Caki2 (cell line): ENCODE results near the gene SP2. TPM values are rescaled to one million over a fixed set of nuclear protein-coding genes. Genes with fewer than 3 reads are reported as not detected.

Experiments used
- DNase-seq: peaks from one replicate; pipeline ENCODE4 v3.0.0-alpha.2; 2015; ENCODE audit warnings: low read depth
- in situ Hi-C: cut with HindIII; loops from 2 replicates; pipeline ENCODE4 v1.10.0; 2016; ENCODE audit warnings: low sequenced_read_pairs, low pct_unique_long_range_greater_than_20kb, mixed read lengths
- total RNA-seq: library from RNA; depleted of rRNA; stranded (reverse); fragments of >200 nt; shearing (Covaris generic); gene quantifications from 2 replicates; pipeline ENCODE4 v1.2.3, GENCODE V29; 2014; ENCODE audit warnings: low replicate concordance

SP2 gene
- total RNA-seq, 1 experiment from 2014 or later: 0.03 TPM

DNA sequence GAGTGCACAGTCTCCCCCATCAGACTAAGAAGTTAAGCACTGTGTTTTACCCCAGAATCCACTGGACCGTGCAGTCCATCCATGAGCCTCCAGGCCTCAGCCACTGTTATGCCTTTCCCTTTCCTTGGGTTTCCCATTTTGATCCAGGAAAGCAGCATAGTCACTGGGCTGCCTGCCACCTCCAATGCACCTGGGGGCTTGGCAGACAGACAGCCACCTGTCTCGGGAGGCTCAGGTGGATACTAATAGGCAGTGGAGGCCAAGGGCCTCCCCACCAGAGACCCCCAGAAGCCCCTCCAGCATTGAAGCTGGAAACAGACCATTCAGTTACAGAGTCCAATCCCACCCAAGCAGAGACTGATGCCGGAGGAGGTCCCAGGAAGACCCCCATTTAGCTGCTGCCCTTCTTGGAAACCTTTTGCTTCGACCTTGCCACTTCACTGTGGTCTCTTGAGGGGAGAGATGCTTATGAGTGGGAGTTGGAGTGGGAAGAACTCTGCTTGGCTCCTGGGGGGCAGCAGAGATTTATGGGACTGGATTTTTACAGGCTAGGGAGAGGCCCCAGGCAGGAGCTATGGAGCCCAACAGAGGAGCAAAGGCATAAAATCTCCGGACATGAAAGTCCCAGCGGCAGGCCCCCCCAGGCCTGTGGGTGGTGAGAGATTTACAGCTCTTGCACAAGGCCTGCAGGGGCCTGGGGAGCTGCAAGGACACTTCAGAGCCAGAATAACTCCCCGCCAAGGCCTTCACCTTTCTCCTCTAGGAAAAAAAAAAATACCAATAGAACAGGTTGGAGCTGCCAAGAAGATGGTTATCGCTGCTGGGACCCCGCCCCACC lies 12.2 kb upstream of the SP2 start:
- DNase-seq: no peak
- in situ Hi-C loops: no loop called here

DNA sequence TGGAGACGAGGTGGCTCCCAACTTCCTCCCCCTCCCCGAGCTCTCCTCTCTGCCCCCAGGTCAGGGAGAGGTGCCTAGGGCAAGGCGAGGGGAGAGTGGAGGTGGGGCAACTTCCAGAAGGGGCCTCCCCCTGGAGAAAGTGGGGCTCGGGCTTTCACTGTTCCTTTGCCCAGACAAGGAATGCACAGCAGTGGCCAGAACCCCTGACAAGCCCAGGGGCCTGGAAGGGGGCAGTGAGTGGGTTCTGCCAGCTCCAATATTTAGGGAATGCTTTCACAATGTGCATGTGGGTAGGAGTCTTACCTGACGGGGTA lies 11.7 kb upstream of the SP2 start:
- no peak for DNase-seq
- in situ Hi-C loops: no loop called here

- no peak for DNase-seq
- in situ Hi-C loops: no loop called here
Observed at GRCh38 chr17:47884905-47885730, 10.9 kb upstream of the SP2 start.

- no peak for DNase-seq
- in situ Hi-C loops: no loop called here
Observed at GRCh38 chr17:47888293-47888692, 7.7 kb upstream of the SP2 start.

DNA sequence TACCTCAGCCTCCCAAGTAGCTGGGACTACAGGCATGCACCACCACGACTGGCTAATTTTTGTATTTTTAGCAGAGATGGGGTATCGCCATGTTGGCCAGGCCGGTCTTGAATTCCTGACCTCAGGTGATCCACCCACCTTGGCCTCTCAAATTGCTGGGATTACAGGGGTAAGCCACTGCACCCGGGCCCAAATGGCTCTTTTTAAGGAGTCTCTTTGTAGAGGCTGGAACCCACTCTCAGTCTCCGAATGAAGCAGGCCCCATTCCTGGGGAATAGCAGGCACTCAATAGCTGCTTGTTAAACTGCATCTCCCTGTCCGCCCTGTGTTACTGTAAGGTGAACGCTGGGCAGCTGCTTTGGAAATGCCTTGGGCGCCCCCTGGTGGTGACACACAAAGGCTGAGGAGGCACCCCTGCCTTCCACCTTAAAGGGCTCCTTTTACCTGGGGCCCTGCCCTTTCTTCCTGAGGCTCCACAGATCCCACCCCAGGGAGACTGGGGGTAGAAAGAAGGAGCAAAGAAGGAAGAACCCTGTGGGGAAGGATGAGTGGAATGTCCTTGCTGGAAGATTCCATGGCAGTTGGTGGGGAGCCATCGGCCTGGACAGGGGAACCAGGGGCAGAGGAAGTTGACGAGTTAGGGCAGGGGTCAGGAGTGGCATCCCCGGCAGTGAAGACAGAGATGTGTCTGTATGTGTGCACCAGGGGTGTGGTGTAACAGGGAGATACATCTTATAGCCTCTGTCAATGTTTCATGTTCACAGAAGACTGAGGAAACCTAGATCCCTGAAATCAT lies 6.1 kb upstream of the SP2 start:
- in situ Hi-C loops: no loop called here
- DNase-seq: peak; percentile 67

- DNase-seq: no peak
- in situ Hi-C loops: no loop called here
Observed at GRCh38 chr17:47891545-47892088, 4.4 kb upstream of the SP2 start.

DNA sequence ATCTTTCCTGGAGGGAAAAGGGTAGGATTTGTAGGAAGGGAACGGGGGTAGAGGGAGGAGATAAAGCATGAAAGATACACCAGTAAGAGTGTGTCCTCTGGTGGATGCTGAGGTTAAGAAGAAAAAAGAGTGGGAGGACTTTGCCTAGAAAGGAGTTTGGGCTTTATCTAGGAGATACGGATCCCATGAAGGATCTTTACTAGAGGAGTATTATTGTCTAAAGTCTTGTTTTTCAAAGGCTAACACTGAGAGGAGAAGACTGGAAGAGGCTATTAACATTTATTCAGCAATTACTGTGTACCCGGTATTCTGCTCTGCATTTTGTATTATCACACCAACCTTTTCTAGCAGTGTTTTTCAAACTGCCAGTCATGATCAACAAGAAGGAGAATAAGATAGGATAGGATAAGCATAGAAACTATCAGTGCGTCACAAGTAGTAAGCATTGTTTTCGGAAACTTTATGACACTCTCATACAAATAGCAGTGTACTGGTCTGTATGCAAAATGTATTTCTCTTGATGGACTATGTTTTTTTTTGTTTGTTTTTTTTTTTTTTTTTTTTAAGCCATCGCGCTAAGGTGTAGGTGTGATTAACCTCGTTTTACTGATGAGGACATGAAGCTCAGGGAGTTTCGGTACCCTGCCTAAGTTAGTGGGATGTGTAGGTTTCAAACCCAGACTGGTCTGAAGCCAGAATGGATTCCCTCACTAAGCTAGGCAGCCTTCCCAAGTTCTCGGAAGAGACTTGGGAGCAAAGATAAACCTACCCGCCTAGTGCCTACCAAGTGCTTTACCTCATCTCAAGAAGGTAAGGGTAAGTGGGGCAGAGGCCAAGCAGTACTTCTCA lies 1.3 kb upstream of the SP2 start:
- no peak for DNase-seq
- in situ Hi-C loops: no loop called here

DNA sequence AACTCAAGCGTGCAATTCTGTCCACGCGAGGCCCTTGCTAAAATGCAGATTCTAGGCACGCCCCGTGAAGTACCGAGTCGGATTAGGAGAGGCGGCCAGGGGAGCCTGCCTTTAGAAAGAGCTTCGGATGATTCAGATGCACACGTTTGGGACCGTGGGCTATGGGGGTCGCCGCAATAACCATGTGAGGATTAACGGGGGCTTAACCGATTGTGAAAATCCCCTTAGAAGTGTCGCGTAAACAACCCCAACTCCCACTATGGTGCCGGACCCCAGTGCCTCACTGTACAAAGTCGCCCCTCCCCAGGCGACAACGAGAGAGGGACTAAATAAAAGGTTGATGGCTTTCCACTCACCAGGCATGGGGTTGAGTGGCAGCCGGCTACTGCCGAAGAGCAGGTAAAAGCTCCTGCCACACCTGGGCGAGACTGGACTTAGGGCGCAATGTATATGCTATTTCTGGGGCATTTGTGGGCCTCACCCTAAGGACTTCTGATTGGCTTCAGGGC lies 635 bp upstream of the SP2 start:
- no peak for DNase-seq
- in situ Hi-C loops: no loop called here

- no peak for DNase-seq
Observed at GRCh38 chr17:47896672-47897490, 845 bp downstream of the SP2 start.

DNA sequence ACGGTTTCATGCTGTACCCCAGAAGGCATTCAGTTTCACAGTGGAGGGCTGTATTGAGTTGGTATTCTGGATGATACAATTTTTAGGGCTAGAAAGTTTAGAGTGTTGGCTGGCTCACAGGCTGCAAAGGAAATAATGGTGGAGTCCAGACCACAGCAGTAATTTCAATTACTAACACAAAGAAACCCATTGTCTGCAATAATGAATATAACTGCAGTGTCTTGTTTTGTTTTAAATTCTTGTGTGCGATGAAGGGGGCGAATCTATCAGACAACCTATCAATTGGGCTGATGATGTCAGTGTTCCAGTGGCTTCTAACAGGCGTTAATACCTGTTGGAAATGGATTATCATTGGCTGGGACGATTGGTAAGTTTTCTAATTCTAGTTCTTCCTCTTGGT lies 1.5 kb downstream of the SP2 start:
- in situ Hi-C loops: no loop called here
- no peak for DNase-seq

More at GRCh38 chr17:47896672-47897490, 845 bp downstream of the SP2 start:
- in situ Hi-C loops: no loop called here

DNA sequence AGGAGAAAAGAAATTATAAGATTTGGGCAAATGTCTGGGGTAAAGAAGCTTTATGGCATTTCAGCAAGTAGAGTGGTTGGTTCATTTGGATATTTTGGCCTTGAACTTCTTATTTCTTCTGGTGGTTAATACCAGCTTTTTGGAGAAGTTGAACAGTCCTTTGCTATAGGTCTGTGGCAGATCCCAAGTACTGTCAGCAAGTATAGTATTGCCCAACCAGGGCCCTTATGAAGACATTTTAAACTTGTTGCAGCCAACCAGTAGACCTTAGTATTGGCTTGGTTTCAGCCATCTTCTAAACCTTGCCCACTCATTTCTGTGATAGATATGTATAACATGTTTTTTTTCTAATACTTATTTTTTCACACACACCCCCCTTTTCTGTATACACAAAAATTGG lies 2.2 kb downstream of the SP2 start:
- in situ Hi-C loops: no loop called here
- no peak for DNase-seq

DNA sequence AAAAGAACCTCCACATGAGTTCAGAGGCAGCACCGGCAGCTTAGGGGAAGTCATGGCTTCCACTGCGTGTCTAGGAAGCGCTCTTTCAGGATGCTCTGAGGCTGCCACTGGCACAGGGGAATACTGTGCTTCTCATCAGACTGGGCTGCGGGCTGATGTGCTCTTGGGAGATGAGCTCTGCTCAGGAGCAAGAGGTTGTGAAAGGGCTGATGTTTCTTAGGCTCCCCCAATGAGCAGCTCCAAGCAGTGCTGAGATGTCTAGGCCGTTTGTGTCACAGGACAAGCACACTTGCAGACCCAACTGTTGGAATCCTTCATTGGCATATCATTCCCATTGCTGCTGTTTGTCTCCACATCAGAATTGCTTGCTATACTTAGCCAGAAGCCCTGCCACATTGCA lies 3.6 kb downstream of the SP2 start:
- in situ Hi-C loops: no loop called here
- no peak for DNase-seq

- in situ Hi-C loops: no loop called here
- no peak for DNase-seq
Observed at GRCh38 chr17:47901423-47901822, 5.4 kb downstream of the SP2 start.

GRCh38 chr17:47902039-47902744 lies 6.2 kb downstream of the SP2 start:
- in situ Hi-C loops: no loop called here
- no peak for DNase-seq

- no peak for DNase-seq
- in situ Hi-C loops: no loop called here
Observed at GRCh38 chr17:47905221-47905733, 9.2 kb downstream of the SP2 start.

DNA sequence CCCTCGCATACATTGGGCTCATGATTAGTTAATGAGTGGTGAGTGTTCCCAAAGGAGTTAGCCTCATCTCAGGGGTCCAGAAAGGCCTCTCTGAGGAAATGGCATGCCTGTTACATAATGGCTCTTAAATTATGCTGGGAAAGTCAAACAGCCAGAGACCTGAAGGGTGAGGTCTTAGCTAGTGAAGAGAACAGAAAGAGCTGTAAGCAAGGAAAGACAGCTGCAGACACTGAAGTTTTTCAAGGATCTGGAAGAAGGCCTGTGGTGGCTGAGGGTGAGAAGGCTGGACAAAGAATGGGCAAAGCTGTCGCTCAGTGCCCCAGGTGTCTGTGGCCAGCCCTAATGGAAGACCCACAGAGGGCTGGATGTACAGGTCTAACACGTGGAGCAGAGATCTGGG lies 10.4 kb downstream of the SP2 start:
- DNase-seq: no peak
- in situ Hi-C loops: no loop called here
